AG04450 (cell line): ENCODE measurements around the gene CKB. TPM values are rescaled to one million over a fixed set of nuclear protein-coding genes. Genes with fewer than 3 reads are reported as not detected.
"Not testable (repeated sequence)": the region's sequence is repeated elsewhere in the genome, so short reads cannot be mapped to it uniquely, and the experiment has no call there.

ENCODE experiments used
- CTCF ChIA-PET: fragments of 300-600, 350-600 bp; formaldehyde crosslinking; extraction: SDS; loops from one replicate; lab custom pipeline; 2022; ENCODE audit warnings: antibody characterized with exemption, inconsistent platforms; lab: Charles Lee
- POLR2A ChIA-PET: fragments of 350-600 bp; formaldehyde crosslinking; extraction: SDS; loops from one replicate; lab custom pipeline; 2021; ENCODE audit warnings: antibody characterized with exemption, inconsistent platforms; lab: Yijun Ruan, JAX
- DNase-seq: peaks from one replicate; pipeline ENCODE4 v3.0.0-alpha.2; 2011; ENCODE audit warnings: low read depth, low spot score
- H3K27ac ChIP-seq: one replicate; pipeline ENCODE4 v1.5.1; 2012; ENCODE audit warnings: low read depth, low read length, control low read depth
- H3K27me3 ChIP-seq: one replicate; pipeline ENCODE4 v1.6.0; 2012; ENCODE audit warnings: low read length; ENCODE audit not compliant: control insufficient read depth, insufficient read depth
- H3K4me3 ChIP-seq: 2 replicates; pipeline ENCODE4 v1.5.1; 2011; ENCODE audit warnings: mild to moderate bottlenecking, low read depth, low read length, control low read depth
- H3K9me3 ChIP-seq: 2 replicates; pipeline ENCODE4 v1.5.1; 2012; ENCODE audit warnings: low read length; ENCODE audit not compliant: control insufficient read depth, insufficient read depth
- CTCF ChIP-seq: IDR thresholded peaks from 2 replicates; pipeline ENCODE4 v1.5.1; 2011; ENCODE audit warnings: low read depth, low read length, control low read depth, inconsistent platforms
- polyA plus RNA-seq: library from polyadenylated mRNA; depleted of rRNA; stranded (reverse); fragments of >200 nt; gene quantifications from 2 replicates; pipeline ENCODE4 v1.2.3, GENCODE V29; 2011

The CKB gene
- polyA plus RNA-seq, 1 experiment = 11.7 TPM

DNA sequence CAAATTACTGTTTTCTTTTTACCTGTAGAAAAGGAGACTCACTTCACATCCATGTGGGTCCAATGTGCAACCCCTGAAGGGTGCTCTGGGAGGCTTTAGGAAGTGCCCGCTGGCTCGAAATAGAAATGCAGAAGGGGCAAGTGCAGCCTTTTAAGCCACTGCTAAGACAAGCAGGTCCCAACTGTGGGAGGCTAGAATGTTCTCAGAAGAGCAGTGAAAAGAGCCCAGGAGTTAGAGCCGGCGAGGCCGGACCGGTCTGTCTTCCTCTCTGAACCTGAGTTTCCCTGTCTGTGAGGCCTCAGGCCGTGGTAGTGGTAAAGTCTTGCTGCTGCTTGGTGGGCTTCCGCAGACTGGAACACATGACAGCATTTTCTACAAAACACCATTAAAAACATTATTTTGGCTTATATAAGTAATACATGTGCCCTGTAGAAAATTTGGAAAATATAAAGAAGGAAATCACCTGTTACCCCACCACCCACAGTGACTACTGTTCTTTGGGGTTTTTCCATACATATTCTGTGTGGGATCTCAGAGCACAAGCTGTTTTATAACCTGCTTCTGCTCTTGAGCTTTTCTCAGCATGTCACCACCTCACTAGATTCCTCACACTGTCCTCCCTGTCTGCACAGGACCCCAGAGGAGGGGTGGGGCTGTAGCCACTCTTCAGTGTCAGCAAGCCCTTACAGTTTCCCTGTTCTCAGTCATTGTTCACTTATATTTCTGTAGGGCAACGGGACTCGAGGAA is 6.0 kb downstream of the CKB start:
- Histone ChIP-seq H3K27ac (no peak overlapping the region), H3K9me3 (no peaks in the 10 kb centered on the region; the same call in 1 of the 2 replicates), H3K27me3 (peaks cover 5% of the 10 kb centered on the region), H3K4me3 (no peak overlapping the region)
- TF ChIP-seq CTCF = no peak
- ChIA-PET CTCF (interaction anchor here (3.1 kb wide), 1 partner anchor 13 kb away, joined by 29 read pairs; the partner anchor contains the start of gene TRMT61A), POLR2A (no interaction called here)
- no peak for DNase-seq

GRCh38 chr14:103514596-103515421 is 7.8 kb downstream of the CKB start:
- Histone ChIP-seq H3K27ac (no peak overlapping the region), H3K9me3 (no peaks in the 10 kb centered on the region; the same call in 1 of the 2 replicates), H3K27me3 (no peaks in the 10 kb centered on the region), H3K4me3 (no peak overlapping the region)
- no peak for DNase-seq
- CTCF ChIA-PET = no interaction called here
- TF ChIP-seq CTCF = no peak
- POLR2A ChIA-PET = no interaction called here

- TF ChIP-seq CTCF = 0 out of 2 replicates have a peak, but pooled peaks have one; percentile 9
- ChIA-PET POLR2A (interaction anchor here (0.6 to 0.8 kb wide), 2 partner anchors 16 to 34 kb away, joined by 3 to 5 read pairs; no protein-coding TSS in a partner anchor), CTCF (no interaction called here)
- no peaks in the 10 kb centered on the region; the same call in 1 of the 2 replicates for H3K9me3 ChIP-seq
- no peaks in the 10 kb centered on the region for H3K27me3 ChIP-seq
- H3K4me3 ChIP-seq = no peak overlapping the region
- peak overlapping the region; percentile 39 for H3K27ac ChIP-seq
- DNase-seq = no peak
These were observed 9.7 kb downstream of the CKB start for GRCh38 chr14:103512701-103513611.

GRCh38 chr14:103512180-103512579 is 10.4 kb downstream of the CKB start:
- H3K27ac ChIP-seq = peak overlapping the region; percentile 39
- ChIA-PET CTCF (interaction anchor here (0.6 to 0.8 kb wide), 2 partner anchors 13 to 56 kb away, joined by 3 to 4 read pairs; no protein-coding TSS in a partner anchor), POLR2A (interaction anchor here (0.6 to 0.8 kb wide), 2 partner anchors 35 to 121 kb away, joined by 3 to 5 read pairs; no protein-coding TSS in a partner anchor)
- not testable (repeated sequence) for H3K27me3 ChIP-seq, DNase-seq, H3K4me3 ChIP-seq, H3K9me3 ChIP-seq
